ENCODE data around the gene ORAI2. TPM values are rescaled to one million over a fixed set of nuclear protein-coding genes. Genes with fewer than 3 reads are reported as not detected.

The ORAI2 gene
- total and polyA plus RNA-seq, 2 of the 13 experiments (the other 11 are each of a cell fraction or from before 2014, with no cell fraction given): 3.0 to 6.0 TPM

DNA sequence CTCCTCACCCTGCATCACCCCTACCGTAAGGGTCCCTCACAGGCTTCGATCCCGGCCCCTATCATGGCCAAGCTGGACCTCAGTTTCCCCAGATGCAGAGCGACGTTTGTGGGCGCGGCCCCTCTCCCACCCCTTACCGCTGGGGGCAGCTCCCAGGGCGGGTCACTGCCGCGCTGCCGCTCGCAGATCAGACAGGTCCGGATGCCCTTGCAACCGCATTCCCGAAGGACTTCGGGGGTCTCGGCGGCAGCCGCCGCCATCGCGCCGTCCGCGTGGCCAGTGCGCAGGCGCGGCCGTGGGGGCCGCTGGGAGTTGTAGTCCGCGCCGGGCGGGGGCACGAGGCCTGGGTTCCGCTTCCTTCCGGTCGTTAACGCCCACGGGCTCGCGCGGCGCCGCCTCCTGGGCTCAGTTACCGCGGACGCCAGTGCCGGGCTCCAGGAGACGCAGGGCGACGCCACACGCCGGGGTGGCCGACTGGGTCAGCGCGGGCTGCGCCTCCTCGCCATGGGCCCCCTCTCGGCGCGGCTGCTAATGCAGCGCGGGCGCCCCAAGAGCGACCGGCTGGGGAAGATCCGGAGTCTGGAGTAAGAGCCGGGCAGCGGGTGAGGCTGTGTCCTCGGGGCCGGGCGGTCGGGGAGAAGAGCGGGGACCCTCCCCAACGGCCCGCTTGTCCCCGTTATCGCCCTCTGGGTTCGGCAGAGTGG, 31.4 kb downstream of the ORAI2 start, which contains the start of the genes ALKBH4 and LRWD1 (continued):
- 0 out of 2 replicates have a peak, but pooled peaks have one; percentile 54 for TF ChIP-seq ZBED4 (CRISPR knock-in tag; IDR thresholded peaks at IDR 0.05; ENCODE audit: borderline replicate concordance)
- TF ChIP-seq, protein P1, sequence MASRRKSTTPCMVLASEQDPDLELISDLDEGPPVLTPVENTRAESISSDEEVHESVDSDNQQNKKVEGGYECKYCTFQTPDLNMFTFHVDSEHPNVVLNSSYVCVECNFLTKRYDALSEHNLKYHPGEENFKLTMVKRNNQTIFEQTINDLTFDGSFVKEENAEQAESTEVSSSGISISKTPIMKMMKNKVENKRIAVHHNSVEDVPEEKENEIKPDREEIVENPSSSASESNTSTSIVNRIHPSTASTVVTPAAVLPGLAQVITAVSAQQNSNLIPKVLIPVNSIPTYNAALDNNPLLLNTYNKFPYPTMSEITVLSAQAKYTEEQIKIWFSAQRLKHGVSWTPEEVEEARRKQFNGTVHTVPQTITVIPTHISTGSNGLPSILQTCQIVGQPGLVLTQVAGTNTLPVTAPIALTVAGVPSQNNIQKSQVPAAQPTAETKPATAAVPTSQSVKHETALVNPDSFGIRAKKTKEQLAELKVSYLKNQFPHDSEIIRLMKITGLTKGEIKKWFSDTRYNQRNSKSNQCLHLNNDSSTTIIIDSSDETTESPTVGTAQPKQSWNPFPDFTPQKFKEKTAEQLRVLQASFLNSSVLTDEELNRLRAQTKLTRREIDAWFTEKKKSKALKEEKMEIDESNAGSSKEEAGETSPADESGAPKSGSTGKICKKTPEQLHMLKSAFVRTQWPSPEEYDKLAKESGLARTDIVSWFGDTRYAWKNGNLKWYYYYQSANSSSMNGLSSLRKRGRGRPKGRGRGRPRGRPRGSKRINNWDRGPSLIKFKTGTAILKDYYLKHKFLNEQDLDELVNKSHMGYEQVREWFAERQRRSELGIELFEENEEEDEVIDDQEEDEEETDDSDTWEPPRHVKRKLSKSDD (CRISPR knock-in tag; IDR thresholded peaks at IDR 0.05; ENCODE audit: low read depth): peak; percentile 64; the same call in 1 of the 2 replicates
- TF ChIP-seq CREBL2 (CRISPR knock-in tag; IDR thresholded peaks at IDR 0.05; ENCODE audit: borderline replicate concordance): no peak
- no peak; the same call in 1 of the 2 replicates for TF ChIP-seq ZNF782 (CRISPR knock-in tag; IDR thresholded peaks at IDR 0.05; ENCODE audit: borderline replicate concordance)
- no peak for TF ChIP-seq TAF15 (IDR thresholded peaks at IDR 0.05; ENCODE audit: low read depth, low read length, poor library complexity, severe bottlenecking)
- TF ChIP-seq ZSCAN20 (CRISPR knock-in tag; IDR thresholded peaks at IDR 0.05; ENCODE audit: borderline replicate concordance): no peak
- no peak for TF ChIP-seq PHF5A (CRISPR knock-in tag; IDR thresholded peaks at IDR 0.05; ENCODE audit: low read depth, unreplicated experiment)
- peak; percentile 97 for TF ChIP-seq ZNF143 (CRISPR knock-in tag; IDR thresholded peaks at IDR 0.05)
- TF ChIP-seq HNRNPLL (IDR thresholded peaks at IDR 0.05; ENCODE audit: low read depth, low read length, poor library complexity, severe bottlenecking): peak; percentile 69
- no peak for TF ChIP-seq ZNF30 (CRISPR knock-in tag; IDR thresholded peaks at IDR 0.05)
- TF ChIP-seq ZNF234 (CRISPR knock-in tag; conservative IDR thresholded peaks at IDR 0.05): no peak
- no peak for TF ChIP-seq RORA (CRISPR knock-in tag; IDR thresholded peaks at IDR 0.05)
- no peak for TF ChIP-seq ZNF605 (CRISPR knock-in tag; IDR thresholded peaks at IDR 0.05)
- TF ChIP-seq EP300 (IDR thresholded peaks at IDR 0.05; ENCODE audit: low read depth in 2 of 2, low read length in 2 of 2): no peak
- no peak for TF ChIP-seq EP300 (CRISPR knock-in tag; IDR thresholded peaks at IDR 0.05; ENCODE audit: borderline replicate concordance)
- no peak for TF ChIP-seq ZNF124 (CRISPR knock-in tag; IDR thresholded peaks at IDR 0.05)
- peak; percentile 38; the same call in 1 of the 2 replicates for TF ChIP-seq ZFP36L1 (CRISPR knock-in tag; IDR thresholded peaks at IDR 0.05)
- peak; percentile 35; the same call in 1 of the 2 replicates for TF ChIP-seq MED1 (CRISPR knock-in tag; IDR thresholded peaks at IDR 0.05)
- TF ChIP-seq HNRNPK (IDR thresholded peaks at IDR 0.05; ENCODE audit: low read depth, low read length, poor library complexity, severe bottlenecking): peak; percentile 51
- no peak for TF ChIP-seq ATF7 (IDR thresholded peaks at IDR 0.05)
- no peak for TF ChIP-seq ATF7 (CRISPR knock-in tag; IDR thresholded peaks at IDR 0.05)

Data from HepG2 (cell line).